NCI-H345 (cell line): ENCODE results near the gene SDC4.
A peak's percentile ranks its signal among the peaks of the same experiment; 100 is the strongest.
"Not testable (repeated sequence)": the region's sequence is repeated elsewhere in the genome, so short reads cannot be mapped to it uniquely, and the experiment has no call there.

ENCODE experiments used
- DNase-seq: peaks from one replicate; lab custom pipeline; 2025; lab: John Stamatoyannopoulos, UW

Gene SDC4

GRCh38 chr20:45363611-45364492, 15.6 kb upstream of the SDC4 start:
- DNase-seq = no peak

GRCh38 chr20:45362804-45363610, 14.8 kb upstream of the SDC4 start, which contains the start of gene SYS1:
Gene SYS1, plus strand, starts transcription at chr20:45363156. Its CDS starts 376 bp downstream, at chr20:45363532.
- DNase-seq = peak; percentile 99

- no peak for DNase-seq
Observed at GRCh38 chr20:45361793-45362192, 13.6 kb upstream of the SDC4 start.

GRCh38 chr20:45359406-45360148, 11.4 kb upstream of the SDC4 start:
- no peak for DNase-seq

GRCh38 chr20:45359069-45359405, 10.8 kb upstream of the SDC4 start:
- no peak for DNase-seq

GRCh38 chr20:45358282-45359068, 10.3 kb upstream of the SDC4 start:
- DNase-seq = no peak

GRCh38 chr20:45355209-45356084, 7.2 kb upstream of the SDC4 start:
- no peak for DNase-seq

- no peak for DNase-seq
Observed at GRCh38 chr20:45354423-45355208, 6.4 kb upstream of the SDC4 start.

GRCh38 chr20:45353746-45354145, 5.5 kb upstream of the SDC4 start:
- DNase-seq = no peak

GRCh38 chr20:45352729-45353128, 4.5 kb upstream of the SDC4 start:
- DNase-seq = no peak

- not testable (repeated sequence) for DNase-seq
Observed at GRCh38 chr20:45350795-45351194, 2.6 kb upstream of the SDC4 start.

GRCh38 chr20:45350217-45350616, 2.0 kb upstream of the SDC4 start:
- DNase-seq = no peak

- DNase-seq = no peak
Observed at GRCh38 chr20:45347297-45347935, 808 bp downstream of the SDC4 start.

GRCh38 chr20:45346851-45347250, 1.4 kb downstream of the SDC4 start:
- DNase-seq = no peak

GRCh38 chr20:45346291-45346718, 1.9 kb downstream of the SDC4 start:
- no peak for DNase-seq

GRCh38 chr20:45345104-45345936, 2.9 kb downstream of the SDC4 start:
- no peak for DNase-seq

- DNase-seq = no peak
Observed at GRCh38 chr20:45344168-45344860, 3.9 kb downstream of the SDC4 start.
